H1 (cell line): ENCODE data around the gene INHBB. TPM values are rescaled to one million over a fixed set of nuclear protein-coding genes. Genes with fewer than 3 reads are reported as not detected.

Experiments
- CTCF ChIA-PET: fragments of 300-600 bp; sonication (Branson Sonifier 250); formaldehyde crosslinking; loops from one replicate; lab custom pipeline; 2021; ENCODE audit not compliant: partially characterized antibody; lab: Charles Lee
- POLR2A ChIA-PET: fragments of 300-600 bp; sonication (Branson Sonifier 250); formaldehyde crosslinking; loops from one replicate; lab custom pipeline; 2021; ENCODE audit warnings: inconsistent platforms; ENCODE audit not compliant: partially characterized antibody; lab: Charles Lee
- DNase-seq, 2 experiments: peaks; one replicate each; pipeline versions ENCODE4 v3.0.0 to v3.0.0-alpha.2; 2010 to 2022; ENCODE audit warnings: low spot score in 2 of 2, low read depth in 1 of 2, mixed read lengths in 1 of 2
- FAIRE-seq: peaks from 2 replicates; lab custom pipeline; 2011; peaks lifted over from hg19 to GRCh38; lab: Jason Lieb, UNC
- H2AFZ ChIP-seq: 2 replicates; pipeline ENCODE4 v1.8.1; 2012; ENCODE audit warnings: low read length, inconsistent platforms
- H2AK5ac ChIP-seq: 2 replicates; pipeline ENCODE4 v1.6.1; 2013; ENCODE audit warnings: low read depth, low read length
- H2BK120ac ChIP-seq: replicated peaks from 2 replicates; pipeline ENCODE3; 2013; ENCODE audit warnings: low read depth, low read length, inconsistent platforms
- H2BK12ac ChIP-seq: 2 replicates; pipeline ENCODE4 v1.6.1; 2013; ENCODE audit warnings: low read depth, low read length
- H2BK15ac ChIP-seq: 2 replicates; pipeline ENCODE4 v1.6.1; 2013; ENCODE audit warnings: low read length
- H2BK20ac ChIP-seq: 2 replicates; pipeline ENCODE4 v1.6.1; 2013; ENCODE audit warnings: low read length
- H2BK5ac ChIP-seq: 2 replicates; pipeline ENCODE4 v1.6.1; 2013; ENCODE audit warnings: low read depth, low read length
- H3K14ac ChIP-seq: 2 replicates; pipeline ENCODE4 v1.6.1; 2013; ENCODE audit warnings: inconsistent platforms; ENCODE audit not compliant: insufficient read length
- H3K18ac ChIP-seq: 2 replicates; pipeline ENCODE4 v1.6.1; 2013; ENCODE audit warnings: low read length; ENCODE audit errors: extremely low read depth
- H3K23ac ChIP-seq: 2 replicates; pipeline ENCODE4 v1.6.1; 2013; ENCODE audit warnings: inconsistent platforms; ENCODE audit not compliant: insufficient read length
- H3K23me2 ChIP-seq: 2 replicates; pipeline ENCODE4 v1.6.1; 2013; ENCODE audit warnings: low read depth, low read length
- H3K27ac ChIP-seq: 2 replicates; pipeline ENCODE4 v1.6.1; 2011; ENCODE audit warnings: low read depth, low read length, inconsistent platforms
- H3K27me3 ChIP-seq, 4 experiments: replicated peaks in 1 of 4; 1 replicate in 1 of 4; 2 replicates in 3 of 4; pipeline versions ENCODE4 v1.6.1 to v1.8.1; 2011 to 2013; ENCODE audit warnings: low read length in 3 of 4, mild to moderate bottlenecking in 3 of 4, inconsistent platforms in 2 of 4, mixed read lengths in 2 of 4, moderate library complexity in 1 of 4; ENCODE audit not compliant: control insufficient read depth in 3 of 4, insufficient read depth in 3 of 4; ENCODE audit errors: extremely low read depth in 1 of 4
- H3K36me3 ChIP-seq, 4 experiments: 2 replicates each; pipeline versions ENCODE4 v1.6.1 to v1.8.1; 2011 to 2013; ENCODE audit warnings: mild to moderate bottlenecking in 4 of 4, low read length in 3 of 4, moderate library complexity in 2 of 4, control low read depth in 1 of 4, inconsistent platforms in 1 of 4; ENCODE audit not compliant: insufficient read depth in 4 of 4, control insufficient read depth in 2 of 4
- H3K4ac ChIP-seq: replicated peaks from 2 replicates; pipeline ENCODE3; 2013; ENCODE audit warnings: low read length, low read depth, mixed read lengths, inconsistent platforms; ENCODE audit not compliant: insufficient read length
- H3K4me1 ChIP-seq, 4 experiments: replicated peaks in 1 of 4; 1 replicate in 1 of 4; 2 replicates in 3 of 4; pipeline versions ENCODE4 v1.6.1 to v1.8.1; 2011 to 2013; ENCODE audit warnings: low read length in 3 of 4, inconsistent platforms in 2 of 4, mixed read lengths in 1 of 4; ENCODE audit not compliant: insufficient read depth in 4 of 4, control insufficient read depth in 3 of 4
- H3K4me2 ChIP-seq, 2 experiments: 2 replicates each; pipeline versions ENCODE4 v1.6.1 to v1.8.1; 2011 to 2013; ENCODE audit warnings: low read depth in 2 of 2, low read length in 2 of 2, control low read depth in 1 of 2, inconsistent platforms in 1 of 2, mild to moderate bottlenecking in 1 of 2; ENCODE audit not compliant: insufficient read depth in 1 of 2
- H3K4me3 ChIP-seq, 4 experiments: fragments of 200-600, 300-600 bp in 1 of 4; sonication (generic), shearing (Covaris generic), sonication (Bioruptor Twin) in 1 of 4; 2 replicates each; pipeline versions ENCODE4 v1.5.1 to v1.8.1; 2011 to 2016; ENCODE audit warnings: low read length in 4 of 4, low read depth in 3 of 4, control low read depth in 2 of 4, inconsistent platforms in 2 of 4, mild to moderate bottlenecking in 2 of 4, mixed read lengths in 1 of 4, moderate library complexity in 1 of 4; ENCODE audit not compliant: insufficient read depth in 2 of 4; ENCODE audit errors: extremely low read depth in 1 of 4
- H3K56ac ChIP-seq: replicated peaks from 2 replicates; pipeline ENCODE3; 2013; ENCODE audit warnings: low read depth, mild to moderate bottlenecking, mixed read lengths, low read length, inconsistent platforms; ENCODE audit not compliant: insufficient read length
- H3K79me1 ChIP-seq: 2 replicates; pipeline ENCODE4 v1.6.1; 2013; ENCODE audit warnings: low read depth, low read length, control low read depth
- H3K79me2 ChIP-seq, 2 experiments: 2 replicates each; pipeline versions ENCODE4 v1.6.1 to v1.8.1; 2012 to 2013; ENCODE audit warnings: low read length in 2 of 2, mild to moderate bottlenecking in 2 of 2, inconsistent platforms in 1 of 2; ENCODE audit not compliant: insufficient read depth in 2 of 2, control insufficient read depth in 1 of 2
- H3K9ac ChIP-seq, 4 experiments: replicated peaks in 1 of 4; 1 replicate in 1 of 4; 2 replicates in 3 of 4; pipeline versions ENCODE4 v1.6.1 to v1.8.1; 2011 to 2013; ENCODE audit warnings: low read depth in 3 of 4, low read length in 3 of 4, control low read depth in 2 of 4, mild to moderate bottlenecking in 2 of 4, moderate library complexity in 2 of 4, inconsistent platforms in 1 of 4; ENCODE audit errors: extremely low read depth in 1 of 4
- H3K9me3 ChIP-seq, 2 experiments: 2 replicates each; pipeline versions ENCODE4 v1.6.1 to v1.8.1; 2012 to 2013; ENCODE audit warnings: mild to moderate bottlenecking in 2 of 2, moderate library complexity in 2 of 2, control low read depth in 1 of 2, inconsistent platforms in 1 of 2, low read depth in 1 of 2, low read length in 1 of 2, mixed read lengths in 1 of 2; ENCODE audit not compliant: insufficient read depth in 2 of 2
- H4K20me1 ChIP-seq, 2 experiments: replicated peaks in 1 of 2; 2 replicates each; pipeline versions ENCODE3 to v1.8.1; 2011 to 2013; ENCODE audit warnings: inconsistent platforms in 2 of 2, low read length in 2 of 2, mild to moderate bottlenecking in 1 of 2; ENCODE audit not compliant: insufficient read depth in 2 of 2, control insufficient read depth in 1 of 2
- H4K5ac ChIP-seq: 2 replicates; pipeline ENCODE4 v1.6.1; 2013; ENCODE audit warnings: low read length, low read depth, mixed read lengths, inconsistent platforms; ENCODE audit not compliant: insufficient read length
- H4K8ac ChIP-seq: 2 replicates; pipeline ENCODE4 v1.8.0; 2013; ENCODE audit warnings: mild to moderate bottlenecking, moderate library complexity, low read length, inconsistent platforms; ENCODE audit not compliant: insufficient read depth; ENCODE audit errors: extremely low read depth
- H4K91ac ChIP-seq: replicated peaks from 2 replicates; pipeline ENCODE3; 2013; ENCODE audit warnings: low read length, mixed read lengths, inconsistent platforms; ENCODE audit not compliant: insufficient read length
- CBX5 ChIP-seq: fragments of 300-800, 300-1000 bp; sonication (generic); IDR thresholded peaks from 2 replicates; pipeline ENCODE4 v1.7.1; 2016; ENCODE audit warnings: antibody characterized with exemption, low read length, low read depth
- CHD2 ChIP-seq: IDR thresholded peaks from 2 replicates; pipeline ENCODE4 v1.6.1; 2012; ENCODE audit warnings: low read length, improper control_type of control experiment
- EZH2 ChIP-seq: fragments of 200-600 bp; sonication (generic); IDR thresholded peaks from 2 replicates; pipeline ENCODE4 v1.7.1; 2012; ENCODE audit warnings: low read depth, mild to moderate bottlenecking, moderate library complexity, low read length, inconsistent platforms; ENCODE audit not compliant: severe bottlenecking
- GABPA ChIP-seq: IDR thresholded peaks from 2 replicates; pipeline ENCODE4 v1.6.1; 2011; ENCODE audit warnings: mild to moderate bottlenecking, low read length, moderate library complexity, borderline replicate concordance; ENCODE audit not compliant: insufficient read depth
- KDM4A ChIP-seq: IDR thresholded peaks from one replicate; pipeline ENCODE4 v1.7.1; 2012; ENCODE audit warnings: low read depth, mild to moderate bottlenecking, moderate library complexity, low read length, inconsistent platforms; ENCODE audit not compliant: severe bottlenecking
- NRF1 ChIP-seq: IDR thresholded peaks from 2 replicates; pipeline ENCODE4 v1.6.1; 2011; ENCODE audit warnings: mild to moderate bottlenecking, low read depth, low read length, improper control_type of control experiment
- POLR2A ChIP-seq, 2 experiments: IDR thresholded peaks; 1 replicate in 1 of 2; 2 replicates in 1 of 2; pipeline ENCODE4 v1.6.1; 2011; ENCODE audit warnings: low read depth in 2 of 2, low read length in 2 of 2, mild to moderate bottlenecking in 2 of 2; ENCODE audit errors: control extremely low read depth in 1 of 2
- POU5F1 ChIP-seq: IDR thresholded peaks from 2 replicates; pipeline ENCODE4 v1.6.1; 2011; ENCODE audit warnings: low read depth, mild to moderate bottlenecking, low read length, moderate library complexity
- RBBP5 ChIP-seq: IDR thresholded peaks from 2 replicates; pipeline ENCODE4 v1.7.1; 2012; ENCODE audit warnings: low read depth, mild to moderate bottlenecking, inconsistent platforms, low read length, moderate library complexity, borderline replicate concordance
- SP2 ChIP-seq: IDR thresholded peaks from 2 replicates; pipeline ENCODE4 v1.6.1; 2012; ENCODE audit warnings: mild to moderate bottlenecking, low read length, inconsistent platforms
- WGBS, 2 experiments: shearing (Covaris generic) in 1 of 2; methylation state at CpG; one replicate each; pipeline versions ENCODE4 v1.1.6 to v1.1.7; 2013 to 2015; ENCODE audit warnings: low lambda C conversion rate in 2 of 2, mixed read lengths in 2 of 2, inconsistent platforms in 1 of 2, low coverage in 1 of 2, missing lambda C conversion rate in 1 of 2; ENCODE audit not compliant: insufficient replicate concordance in 2 of 2, insufficient coverage in 1 of 2, insufficient read length in 1 of 2; ENCODE audit errors: extremely low coverage in 1 of 2, missing lambda C conversion rate in 1 of 2; 5-methylcytosine and 5-hydroxymethylcytosine counted together
- polyA plus RNA-seq, 7 experiments: library from polyadenylated mRNA; depleted of rRNA in 3 of 7; stranded (reverse) in 5 of 7; unstranded in 2 of 7; fragments of >200 nt in 5 of 7; fragments of 200-250 nt in 2 of 7; gene quantifications; 1 replicate in 5 of 7; 2 replicates in 1 of 7; 4 replicates in 1 of 7; pipeline versions ENCODE4 v1.2.1 to v1.2.3, GENCODE V29; 2011 to 2013; ENCODE audit warnings: missing spikeins in 2 of 7, mixed read lengths in 2 of 7
- total RNA-seq: library from RNA; stranded (reverse); fragmentation: NEBNext Ultra II Directional; extraction: Animal tissue kit (Norgen Biotek cat#: 25700); gene quantifications from 2 replicates; pipeline ENCODE4 v1.2.1, GENCODE V29; 2021
- TF ChIP-seq, protein P1 (sequence below): IDR thresholded peaks from 2 replicates; pipeline ENCODE4 v1.6.1; 2011; ENCODE audit warnings: low read length, improper control_type of control experiment
- TF ChIP-seq, protein P2 (sequence below): IDR thresholded peaks from 2 replicates; pipeline ENCODE4 v1.6.1; 2012; ENCODE audit warnings: inconsistent platforms

INHBB gene
- total and polyA plus RNA-seq, 2 of the 8 experiments (the other 6 are each of a cell fraction or from before 2014, with no cell fraction given) = 0.30 to 0.32 TPM

DNA sequence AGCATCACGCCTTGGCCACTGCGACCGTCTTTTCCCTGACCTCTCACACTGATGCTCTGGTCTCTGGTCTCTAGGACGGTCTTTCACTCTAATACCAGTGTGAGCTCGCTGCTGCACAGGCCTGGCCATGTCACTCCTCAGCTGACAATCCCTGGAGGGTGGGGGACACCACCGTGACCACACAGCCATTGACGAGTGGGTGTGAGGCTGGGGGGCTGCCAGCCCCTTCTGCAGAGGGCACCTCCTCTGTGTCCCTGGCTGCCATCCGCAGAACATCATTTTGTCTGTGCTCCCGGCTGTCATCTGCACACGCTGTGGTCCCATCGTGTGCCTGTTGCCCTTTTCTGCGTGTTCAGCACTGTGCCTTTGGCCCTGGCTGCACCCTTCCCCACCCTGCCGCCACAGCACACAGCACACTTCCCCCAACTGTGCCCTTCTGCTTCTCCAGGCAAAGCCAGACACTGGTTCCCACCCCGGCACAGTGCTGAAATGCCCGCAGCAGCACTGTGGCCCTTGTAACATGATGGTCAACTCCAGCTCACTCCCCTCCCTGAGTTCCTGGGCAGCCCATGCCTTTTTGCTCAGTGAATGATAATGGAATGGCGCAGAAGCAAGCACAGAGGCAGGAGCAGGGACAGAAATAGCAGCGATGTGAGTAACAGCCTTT lies 30.4 kb upstream of the INHBB start:
- Histone ChIP-seq H2BK20ac (no peak overlapping the region), H2AK5ac (no peak overlapping the region), H2BK15ac (no peak overlapping the region), H4K8ac (peak overlapping the region; percentile 72; the same call in 1 of the 2 replicates), H3K4ac (peak overlapping the region; percentile 84), H4K20me1 (peaks cover 0 to 4% of the 10 kb centered on the region in 2 experiments), H3K18ac (no peak overlapping the region), H3K56ac (no peak overlapping the region), H3K9me3 (no peaks in the 10 kb centered on the region), H3K4me1 (peaks cover 0 to 3% (median under 1%) of the 10 kb centered on the region in 4 experiments; a peak in 4 of 7 replicates), H3K9ac (no peak overlapping the region), H3K79me2 (no peaks in the 10 kb centered on the region), H3K23me2 (no peaks in the 10 kb centered on the region), H3K27ac (no peak overlapping the region), H2BK5ac (no peak overlapping the region), H3K27me3 (peaks cover 4 to 47% (median 38%) of the 10 kb centered on the region in 4 experiments), H3K36me3 (no peaks in the 10 kb centered on the region), H2BK12ac (peak overlapping the region; percentile 9; the same call in 1 of the 2 replicates), H4K5ac (no peak overlapping the region), H3K79me1 (no peaks in the 10 kb centered on the region), H2AFZ (no peak overlapping the region), H4K91ac (no peak overlapping the region), H3K4me2 (no peak overlapping the region), H3K23ac (no peak overlapping the region), H3K4me3 (no peak overlapping the region), H2BK120ac (no peak overlapping the region), H3K14ac (no peak overlapping the region)
- ChIA-PET CTCF (interaction anchor here (1.2 to 4.7 kb wide), 12 partner anchors 9 to 354 kb away, joined by 3 to 48 read pairs (median 6); no protein-coding TSS in a partner anchor), POLR2A (interaction anchor here (1.2 kb wide), 1 partner anchor 13 kb away, joined by 3 read pairs; no protein-coding TSS in a partner anchor)
- FAIRE-seq (no peak), DNase-seq (no peak)
- WGBS, 2 experiments = 84% methylated on average over 17 of the region's 17 CpGs; no CpG with 5 or more reads in 1 of the 2 experiments
- no peak for TF ChIP-seq CHD2
- TF ChIP-seq, protein P1, sequence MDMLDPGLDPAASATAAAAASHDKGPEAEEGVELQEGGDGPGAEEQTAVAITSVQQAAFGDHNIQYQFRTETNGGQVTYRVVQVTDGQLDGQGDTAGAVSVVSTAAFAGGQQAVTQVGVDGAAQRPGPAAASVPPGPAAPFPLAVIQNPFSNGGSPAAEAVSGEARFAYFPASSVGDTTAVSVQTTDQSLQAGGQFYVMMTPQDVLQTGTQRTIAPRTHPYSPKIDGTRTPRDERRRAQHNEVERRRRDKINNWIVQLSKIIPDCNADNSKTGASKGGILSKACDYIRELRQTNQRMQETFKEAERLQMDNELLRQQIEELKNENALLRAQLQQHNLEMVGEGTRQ = no peak
- TF ChIP-seq GABPA = no peak
- no peak for TF ChIP-seq POU5F1
- no peak for TF ChIP-seq POLR2A (IDR thresholded peaks at IDR 0.05; ENCODE audit: control extremely low read depth in 1 of 2, low read depth in 2 of 2, low read length in 2 of 2)
- no peak for TF ChIP-seq KDM4A
- no peak for TF ChIP-seq NRF1
- no peak for TF ChIP-seq EZH2
- no peak for TF ChIP-seq SP2
- TF ChIP-seq RBBP5 = no peak
- no peak for TF ChIP-seq CBX5
- TF ChIP-seq, protein P2, sequence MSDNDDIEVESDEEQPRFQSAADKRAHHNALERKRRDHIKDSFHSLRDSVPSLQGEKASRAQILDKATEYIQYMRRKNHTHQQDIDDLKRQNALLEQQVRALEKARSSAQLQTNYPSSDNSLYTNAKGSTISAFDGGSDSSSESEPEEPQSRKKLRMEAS = no peak
